IPS-18c (cell line): ENCODE measurements around the gene OSGEPL1.

Experiments
- H3K4me3 ChIP-seq: 2 replicates; pipeline ENCODE4 v1.7.0; 2013; ENCODE audit warnings: low read depth, mild to moderate bottlenecking, low read length, moderate library complexity; ENCODE audit not compliant: insufficient read depth
- H3K9me3 ChIP-seq: one replicate; pipeline ENCODE4 v1.6.1; 2013; ENCODE audit warnings: mild to moderate bottlenecking, low read length, moderate library complexity; ENCODE audit not compliant: control insufficient read depth, insufficient read depth

The OSGEPL1 gene

DNA sequence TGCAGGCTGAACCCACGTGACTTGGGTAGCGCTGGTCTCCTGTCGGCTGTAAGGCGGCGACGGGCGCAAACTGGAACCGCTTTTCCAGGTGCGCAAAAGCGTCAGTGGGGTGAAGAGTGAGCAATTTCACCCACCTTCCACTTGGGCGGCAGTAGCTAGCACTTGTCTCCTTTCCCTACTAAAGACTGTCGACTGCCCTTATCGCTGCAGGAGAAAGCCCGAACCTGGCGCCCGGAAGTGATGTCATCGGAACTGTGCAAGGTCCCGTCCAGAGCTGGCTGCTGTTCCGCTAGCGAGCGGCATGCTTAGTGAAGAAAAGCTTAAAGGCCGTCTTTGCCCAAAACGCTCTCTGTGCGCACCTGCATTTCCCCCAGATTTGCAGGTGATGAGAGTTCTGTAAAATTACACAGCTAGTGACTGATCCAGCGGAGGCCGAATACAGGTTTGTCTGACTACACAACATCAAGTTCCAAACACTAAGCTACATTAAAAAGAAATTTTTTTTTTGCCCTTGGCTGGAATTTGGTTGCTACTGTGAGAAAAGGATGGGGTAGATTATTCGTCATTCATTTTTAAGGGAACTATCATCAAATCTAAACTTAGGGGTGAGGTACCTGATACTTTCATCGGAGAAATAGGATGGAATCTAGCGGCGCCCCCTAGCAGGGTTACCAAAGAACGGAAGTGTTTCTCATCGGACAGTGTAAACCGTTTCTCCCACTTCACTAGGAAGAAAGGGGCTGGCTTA lies at the start of gene OSGEPL1:
Gene OSGEPL1, minus strand, starts transcription at position 242 of the 748 bp plus-strand sequence. CDS start 1,152 bp downstream, outside the sequence.
- H3K4me3 ChIP-seq: peak within 1 kb of the TSS; percentile 70

GRCh38 chr2:189803431-189803830 lies 40.8 kb upstream of the OSGEPL1 start:
- no peaks in the 10 kb centered on the region for H3K9me3 ChIP-seq
- H3K4me3 ChIP-seq: no peak overlapping the region

More for the DNA sequence above, at the start of gene OSGEPL1:
- H3K9me3 ChIP-seq: no peaks in the 10 kb centered on the region

- no peak overlapping the region for H3K4me3 ChIP-seq
- no peaks in the 10 kb centered on the region for H3K9me3 ChIP-seq
Observed at GRCh38 chr2:189802396-189802912, 39.9 kb upstream of the OSGEPL1 start.

DNA sequence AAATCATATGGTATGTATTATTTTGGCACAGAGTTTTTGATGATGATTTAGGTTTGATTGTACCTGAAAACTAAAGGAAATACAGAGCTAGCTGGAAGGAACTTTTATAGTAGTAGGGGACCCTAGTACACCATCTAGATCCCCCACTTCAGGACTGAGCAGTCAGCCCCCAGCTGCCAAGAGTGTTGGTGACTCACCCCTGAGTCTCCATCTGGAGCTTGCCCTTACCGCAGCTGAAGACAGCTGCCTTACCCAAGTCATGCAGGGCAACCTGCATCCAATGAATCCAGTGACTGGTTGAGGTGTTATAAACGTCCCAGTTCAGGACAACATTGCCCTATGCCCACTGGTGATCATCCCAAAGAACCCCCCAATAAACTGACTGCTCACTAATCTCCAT lies 36.9 kb upstream of the OSGEPL1 start:
- Histone ChIP-seq H3K4me3 (no peak overlapping the region), H3K9me3 (no peaks in the 10 kb centered on the region)

DNA sequence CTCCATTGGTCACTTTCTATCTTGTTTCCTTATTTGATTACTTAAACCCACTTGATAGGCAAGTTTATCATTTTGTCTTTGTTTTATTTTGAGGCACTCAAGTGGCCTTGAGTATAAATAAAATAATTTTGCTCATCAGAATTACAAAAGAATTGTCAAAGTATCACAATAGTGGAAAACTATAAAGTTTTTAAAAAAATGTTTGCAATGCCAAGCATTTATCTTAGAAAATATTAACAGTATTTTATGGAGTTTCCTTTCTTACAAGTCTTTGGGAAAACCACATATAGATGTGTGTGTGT lies 36.4 kb upstream of the OSGEPL1 start:
- Histone ChIP-seq H3K4me3 (no peak overlapping the region), H3K9me3 (no peaks in the 10 kb centered on the region)

DNA sequence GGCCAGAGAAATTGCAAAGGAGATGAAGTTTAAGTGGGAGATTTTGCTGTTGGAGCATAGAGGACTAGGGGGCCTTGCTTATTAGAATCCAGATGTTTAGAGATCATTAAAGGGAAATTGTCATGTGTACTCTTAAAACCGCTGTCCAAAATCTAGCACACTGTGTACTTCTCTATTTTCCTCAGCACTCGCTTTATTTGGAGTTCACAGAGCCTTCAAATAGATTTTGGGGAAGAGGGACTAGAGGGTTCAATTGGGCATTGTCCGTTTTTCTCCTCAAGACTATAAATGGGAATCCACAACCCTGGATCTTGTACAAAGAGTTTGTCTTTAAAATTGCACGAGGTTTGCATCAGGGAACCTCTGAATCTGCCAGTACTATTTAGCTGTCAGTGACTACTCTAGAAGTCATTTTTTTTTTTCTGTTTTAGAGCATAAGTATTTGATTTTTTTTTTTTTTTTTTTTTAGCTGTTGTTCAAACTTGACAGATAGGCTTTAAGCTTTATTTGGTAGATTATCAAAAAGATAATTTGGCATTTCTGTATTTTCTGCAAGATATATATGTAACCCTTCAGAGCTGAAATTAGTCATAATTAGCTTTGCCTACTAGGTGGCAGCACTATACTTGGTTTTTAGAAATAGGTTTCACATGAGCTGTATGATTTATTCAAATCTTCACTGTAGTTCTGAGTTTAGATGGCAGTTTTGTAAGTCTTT lies 35.9 kb upstream of the OSGEPL1 start:
- no peaks in the 10 kb centered on the region for H3K9me3 ChIP-seq
- no peak overlapping the region for H3K4me3 ChIP-seq

DNA sequence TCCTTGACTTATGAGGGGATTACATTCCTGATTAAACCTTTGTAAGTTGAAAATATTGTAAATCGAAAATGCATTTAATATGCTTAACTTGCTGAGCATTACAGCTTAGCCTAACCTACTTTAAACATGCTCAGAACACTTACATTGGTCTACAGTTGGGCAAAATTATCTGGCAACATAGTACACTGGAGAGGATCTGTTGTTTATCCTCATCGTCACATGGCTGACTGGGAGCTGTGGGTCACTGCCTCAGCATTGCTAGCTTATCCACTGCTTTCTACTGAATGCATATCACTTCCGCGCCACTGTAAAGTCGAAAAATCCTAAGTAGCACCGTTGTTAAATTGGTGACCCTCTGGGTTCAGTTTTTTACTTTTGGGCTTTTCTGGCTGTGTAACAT lies 35.3 kb upstream of the OSGEPL1 start:
- Histone ChIP-seq H3K9me3 (no peaks in the 10 kb centered on the region), H3K4me3 (no peak overlapping the region)

DNA sequence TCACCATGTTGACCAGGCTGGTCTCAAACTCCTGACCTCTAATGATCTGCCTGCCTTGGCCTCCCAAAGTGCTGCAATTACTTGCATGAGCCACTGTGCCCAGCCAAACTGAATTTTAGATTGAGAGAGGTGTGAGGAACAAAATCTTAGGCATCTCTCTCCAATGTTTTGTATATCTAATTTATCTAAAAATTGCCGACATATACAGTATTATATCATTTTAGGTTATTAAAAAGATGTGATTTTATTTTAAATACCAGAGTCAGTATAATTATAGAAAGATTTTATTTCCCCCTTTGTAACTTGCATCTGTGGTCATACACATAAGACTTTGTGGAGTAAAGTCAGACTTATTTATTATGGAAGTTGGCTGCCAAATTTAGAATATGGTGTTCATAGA lies 31.7 kb upstream of the OSGEPL1 start:
- no peak overlapping the region for H3K4me3 ChIP-seq
- H3K9me3 ChIP-seq: no peaks in the 10 kb centered on the region

DNA sequence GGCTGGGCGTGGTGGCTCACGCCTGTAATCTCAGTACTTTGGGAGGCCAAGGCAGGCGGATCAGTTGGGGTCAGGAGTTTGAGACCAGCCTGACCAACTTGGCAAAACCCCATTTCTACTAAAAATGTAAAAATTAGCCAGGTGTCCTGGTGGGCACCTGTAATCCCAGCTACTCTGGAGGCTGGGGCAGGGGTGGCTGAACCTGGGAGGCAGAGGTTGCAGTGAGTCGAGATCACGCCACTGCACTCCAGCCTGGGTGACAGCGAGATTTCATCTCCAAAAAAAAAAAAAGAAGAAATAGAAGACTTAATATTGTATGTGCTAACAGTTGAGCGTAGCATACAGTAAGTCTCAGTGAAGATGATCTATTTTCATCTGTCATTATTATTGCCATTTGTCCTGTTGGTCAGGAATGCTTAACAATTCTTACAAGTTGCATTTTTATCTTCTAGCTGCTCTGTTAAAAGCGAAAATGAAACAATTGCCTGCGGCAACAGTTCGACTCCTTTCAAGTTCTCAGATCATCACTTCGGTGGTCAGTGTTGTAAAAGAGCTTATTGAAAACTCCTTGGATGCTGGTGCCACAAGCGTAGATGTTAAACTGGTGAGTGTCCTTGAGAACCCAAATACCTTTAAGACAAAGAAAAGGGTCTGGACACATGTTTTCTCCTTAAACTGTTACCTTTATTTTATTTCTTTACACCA lies 28.9 kb upstream of the OSGEPL1 start:
- no peaks in the 10 kb centered on the region for H3K9me3 ChIP-seq
- no peak overlapping the region for H3K4me3 ChIP-seq

- peak within 1 kb of the TSS; percentile 93 for H3K4me3 ChIP-seq
- no peaks in the 10 kb centered on the region for H3K9me3 ChIP-seq
Observed at GRCh38 chr2:189783927-189784867, 21.6 kb upstream of the OSGEPL1 start, which contains the start of the genes ORMDL1 and PMS1. Gene ORMDL1, minus strand, starts transcription at chr2:189784339. Its CDS starts 1,744 bp downstream, at chr2:189782595. Gene PMS1, plus strand, starts transcription at chr2:189784450. Its CDS starts 7,360 bp downstream, at chr2:189791810.

DNA sequence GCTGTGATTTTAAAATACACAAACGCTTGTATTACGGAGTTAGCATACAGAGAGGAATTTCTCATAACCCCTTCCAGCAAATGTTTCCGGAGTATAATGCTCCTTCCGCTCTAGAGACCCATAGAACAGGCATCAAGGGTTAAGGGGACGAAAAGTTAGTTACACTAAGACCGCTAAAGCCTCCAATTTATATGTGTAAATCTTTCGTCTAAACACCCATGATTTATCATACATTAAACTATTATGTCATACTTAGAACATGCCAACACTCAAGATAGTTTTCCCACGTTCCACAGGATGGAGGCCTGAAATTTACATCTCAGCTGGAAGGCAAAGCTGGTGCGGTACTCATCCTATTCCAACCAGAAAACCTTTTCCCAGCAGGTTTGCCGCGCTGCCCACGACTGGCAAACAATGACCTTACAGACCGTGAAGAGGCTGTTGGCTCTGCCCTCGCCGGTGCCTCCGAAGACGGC lies 20.9 kb upstream of the OSGEPL1 start:
- Histone ChIP-seq H3K4me3 (peak overlapping the region; percentile 93), H3K9me3 (no peaks in the 10 kb centered on the region)

- H3K4me3 ChIP-seq: no peak overlapping the region
- H3K9me3 ChIP-seq: no peaks in the 10 kb centered on the region
Observed at GRCh38 chr2:189782221-189782671, 19.7 kb upstream of the OSGEPL1 start.

DNA sequence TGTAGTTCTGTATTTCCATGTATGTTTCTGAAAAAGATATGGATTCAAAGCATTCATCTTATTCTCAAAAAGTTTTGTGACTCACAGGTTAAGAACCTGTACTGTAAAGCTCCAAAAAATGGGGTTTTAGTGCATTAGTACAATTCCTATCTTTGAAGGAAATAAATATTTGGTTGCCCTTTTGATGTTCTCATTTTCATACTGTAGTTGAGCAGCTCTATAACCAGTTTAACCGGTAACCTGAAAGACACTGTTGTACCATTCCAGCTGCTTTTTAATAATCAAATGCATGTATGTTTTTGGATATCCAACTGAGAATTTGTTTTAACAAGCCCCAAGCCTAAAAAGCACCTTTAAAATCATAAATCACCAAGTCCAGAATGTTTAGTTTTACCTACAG lies 9.6 kb upstream of the OSGEPL1 start:
- Histone ChIP-seq H3K4me3 (no peak overlapping the region), H3K9me3 (no peaks in the 10 kb centered on the region)

DNA sequence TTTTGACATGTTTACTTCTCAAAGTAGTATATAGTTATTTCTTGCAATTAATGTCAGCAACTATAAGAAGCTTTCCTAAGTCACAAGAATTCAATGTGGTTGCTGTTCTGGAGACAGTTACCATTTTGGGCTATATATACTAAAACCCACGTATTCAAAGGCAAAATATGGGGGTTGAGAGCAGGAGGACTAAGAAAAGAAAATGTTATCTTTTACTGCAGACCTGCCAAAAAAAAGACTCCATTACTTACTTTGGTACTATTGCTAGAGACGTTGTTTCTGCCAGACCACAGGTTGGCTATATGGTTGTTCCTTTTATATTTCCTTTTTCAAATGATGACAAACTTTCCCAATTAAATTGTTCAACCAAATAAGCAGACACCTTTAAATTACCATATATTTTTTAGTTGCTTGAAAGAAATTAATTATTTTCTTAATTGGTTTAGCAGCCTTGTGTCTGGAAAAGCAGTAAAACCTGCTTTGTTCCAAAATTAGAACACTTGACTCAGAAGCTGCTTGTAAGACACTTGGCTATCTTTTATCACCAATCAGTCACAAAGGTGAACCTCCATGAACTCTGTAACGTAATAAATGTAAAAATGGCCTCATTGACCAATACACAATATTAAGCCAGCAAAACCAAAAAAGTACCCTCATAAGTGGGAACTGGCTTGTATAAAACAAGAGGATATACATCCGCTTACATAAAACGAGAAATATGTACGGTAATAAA lies 8.2 kb upstream of the OSGEPL1 start:
- H3K4me3 ChIP-seq: no peak overlapping the region
- no peaks in the 10 kb centered on the region for H3K9me3 ChIP-seq

DNA sequence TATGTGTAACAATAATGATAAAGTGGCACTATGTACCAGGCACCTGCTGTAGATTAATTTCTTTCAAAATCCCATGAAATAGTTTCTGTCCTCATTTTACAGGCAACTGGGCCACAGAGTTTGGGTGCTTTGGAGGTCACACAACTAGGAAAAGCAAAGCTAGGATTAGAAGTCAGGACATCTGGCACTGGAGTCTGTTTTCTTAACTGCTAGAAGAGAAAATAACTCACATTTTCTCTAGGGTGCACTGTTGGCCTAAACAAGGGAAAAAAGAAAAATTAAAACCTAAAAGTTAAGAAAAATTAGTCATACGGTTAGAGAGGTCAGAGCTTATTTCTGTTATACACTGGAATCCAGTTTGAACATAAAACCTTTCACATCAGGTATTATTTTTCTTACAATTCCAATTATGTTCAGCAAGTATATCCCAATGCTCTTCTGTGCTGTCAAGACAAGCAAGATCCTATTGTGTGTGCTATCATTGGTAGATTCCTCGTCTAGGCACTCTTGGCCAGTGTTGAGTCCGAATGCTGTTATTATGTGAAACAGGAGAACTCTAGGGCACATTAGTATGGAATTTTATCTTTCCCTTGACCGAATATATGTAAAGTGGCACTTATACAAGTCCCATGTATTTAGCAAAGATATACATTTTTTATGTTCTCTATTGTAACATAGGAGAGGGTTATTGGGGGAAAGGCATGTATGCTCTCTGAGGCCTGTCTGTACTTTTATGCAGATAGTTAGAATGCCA lies 1.5 kb upstream of the OSGEPL1 start:
- Histone ChIP-seq H3K9me3 (no peaks in the 10 kb centered on the region), H3K4me3 (no peak overlapping the region)
